HCT116 (cell line): Measurements from ENCODE around the gene PHOSPHO1.

Source experiments
- EZH2 ChIP-seq: fragments of 200-600 bp; sonication (generic); IDR thresholded peaks from 2 replicates; pipeline ENCODE4 v1.6.1; 2017; ENCODE audit warnings: antibody characterized with exemption, mixed run types
- POLR2A ChIP-seq: IDR thresholded peaks from 2 replicates; pipeline ENCODE4 v1.7.0; 2011; ENCODE audit warnings: borderline replicate concordance; ENCODE audit not compliant: insufficient read depth, insufficient read length; ENCODE audit errors: extremely low read depth
- TF ChIP-seq, protein P1 (sequence below), 3 experiments: fragments of 200-600 bp in 1 of 3; sonication (generic) in 1 of 3; IDR thresholded peaks in 2 of 3; conservative IDR thresholded peaks in 1 of 3; 2 replicates each; pipeline ENCODE4 v1.5.1; 2012 to 2017; ENCODE audit warnings: low read depth in 2 of 3, low read length in 2 of 3, antibody characterized with exemption in 1 of 3, borderline replicate concordance in 1 of 3, control low read depth in 1 of 3, mild to moderate bottlenecking in 1 of 3, mixed read lengths in 1 of 3, mixed run types in 1 of 3, moderate library complexity in 1 of 3; ENCODE audit not compliant: insufficient read depth in 1 of 3

- no peak for TF ChIP-seq POLR2A
- TF ChIP-seq, protein P1, sequence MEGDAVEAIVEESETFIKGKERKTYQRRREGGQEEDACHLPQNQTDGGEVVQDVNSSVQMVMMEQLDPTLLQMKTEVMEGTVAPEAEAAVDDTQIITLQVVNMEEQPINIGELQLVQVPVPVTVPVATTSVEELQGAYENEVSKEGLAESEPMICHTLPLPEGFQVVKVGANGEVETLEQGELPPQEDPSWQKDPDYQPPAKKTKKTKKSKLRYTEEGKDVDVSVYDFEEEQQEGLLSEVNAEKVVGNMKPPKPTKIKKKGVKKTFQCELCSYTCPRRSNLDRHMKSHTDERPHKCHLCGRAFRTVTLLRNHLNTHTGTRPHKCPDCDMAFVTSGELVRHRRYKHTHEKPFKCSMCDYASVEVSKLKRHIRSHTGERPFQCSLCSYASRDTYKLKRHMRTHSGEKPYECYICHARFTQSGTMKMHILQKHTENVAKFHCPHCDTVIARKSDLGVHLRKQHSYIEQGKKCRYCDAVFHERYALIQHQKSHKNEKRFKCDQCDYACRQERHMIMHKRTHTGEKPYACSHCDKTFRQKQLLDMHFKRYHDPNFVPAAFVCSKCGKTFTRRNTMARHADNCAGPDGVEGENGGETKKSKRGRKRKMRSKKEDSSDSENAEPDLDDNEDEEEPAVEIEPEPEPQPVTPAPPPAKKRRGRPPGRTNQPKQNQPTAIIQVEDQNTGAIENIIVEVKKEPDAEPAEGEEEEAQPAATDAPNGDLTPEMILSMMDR (IDR thresholded peaks at IDR 0.05 in 2 of 3, conservative IDR thresholded peaks at IDR 0.05 in 1 of 3; ENCODE audit: borderline replicate concordance in 1 of 3, insufficient read depth in 1 of 3, low read depth in 2 of 3, low read length in 2 of 3), result no peak
- no peak for TF ChIP-seq EZH2
Observed at GRCh38 chr17:49203796-49204195, 26.8 kb downstream of the PHOSPHO1 start.
